HG03565 (cell line): Measurements from ENCODE around the gene ATRX.
"Not testable (repeated sequence)": the region's sequence is repeated elsewhere in the genome, so short reads cannot be mapped to it uniquely, and the experiment has no call there.

ENCODE experiments used
- ATAC-seq: cut with Tn5 transposase; IDR thresholded peaks from one replicate; pipeline ENCODE4 v1.9.1; 2021; ENCODE audit warnings: mild to moderate bottlenecking, moderate library complexity; ENCODE audit not compliant: unreplicated experiment

ATRX gene

GRCh38 chrX:77510007-77510406, 276.0 kb downstream of the ATRX start:
- ATAC-seq = no peak

- no peak for ATAC-seq
These were observed 280.8 kb downstream of the ATRX start for GRCh38 chrX:77505227-77505626.

- ATAC-seq = no peak
These were observed 283.0 kb downstream of the ATRX start for GRCh38 chrX:77502951-77503525.

GRCh38 chrX:77500164-77500563, 285.9 kb downstream of the ATRX start:
- not testable (repeated sequence) for ATAC-seq

GRCh38 chrX:77493677-77494553, 292.1 kb downstream of the ATRX start:
- no peak for ATAC-seq

- no peak for ATAC-seq
These were observed 302.0 kb downstream of the ATRX start for GRCh38 chrX:77484045-77484444.

- ATAC-seq = no peak
These were observed 330.6 kb downstream of the ATRX start for GRCh38 chrX:77455437-77455836.
